HG03521 (cell line): ENCODE measurements around the gene RHOXF1.
"Not testable (repeated sequence)": the region's sequence is repeated elsewhere in the genome, so short reads cannot be mapped to it uniquely, and the experiment has no call there.

Experiments
- ATAC-seq: cut with Tn5 transposase; IDR thresholded peaks from one replicate; pipeline ENCODE4 v1.9.1; 2021; ENCODE audit warnings: mild to moderate bottlenecking, moderate library complexity; ENCODE audit not compliant: unreplicated experiment

Gene RHOXF1

GRCh38 chrX:120115438-120115963, at the start of gene RHOXF1:
RHOXF1 (minus strand) TSS chrX:120115913; CDS start chrX:120115862, 51 bp downstream.
- no peak for ATAC-seq

GRCh38 chrX:120159086-120159485, 43.4 kb upstream of the RHOXF1 start:
- not testable (repeated sequence) for ATAC-seq

DNA sequence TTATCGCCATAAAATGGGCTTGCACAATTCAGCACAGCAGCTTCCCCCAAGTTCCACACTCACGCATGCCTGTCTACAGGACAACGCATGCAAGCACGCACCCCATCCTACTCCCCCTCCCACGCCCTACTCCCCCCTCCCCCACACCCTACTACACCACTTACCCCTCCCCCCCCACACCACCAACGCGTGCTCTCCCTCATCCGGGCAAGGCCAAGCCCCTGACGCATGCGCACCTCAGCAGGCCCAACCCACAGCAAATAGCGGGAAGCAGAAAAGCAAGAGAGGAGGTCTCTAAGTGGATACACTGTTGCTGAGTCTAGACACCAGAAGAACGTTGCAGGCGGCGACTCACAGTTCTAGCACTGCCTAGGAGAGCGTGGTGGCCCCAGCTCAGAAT, 42.6 kb upstream of the RHOXF1 start, which contains the start of gene RHOXF2:
TSS of gene RHOXF2 (plus strand) at position 301 of the 400 bp plus-strand sequence. CDS start 138 bp downstream, outside the sequence.
- not testable (repeated sequence) for ATAC-seq

DNA sequence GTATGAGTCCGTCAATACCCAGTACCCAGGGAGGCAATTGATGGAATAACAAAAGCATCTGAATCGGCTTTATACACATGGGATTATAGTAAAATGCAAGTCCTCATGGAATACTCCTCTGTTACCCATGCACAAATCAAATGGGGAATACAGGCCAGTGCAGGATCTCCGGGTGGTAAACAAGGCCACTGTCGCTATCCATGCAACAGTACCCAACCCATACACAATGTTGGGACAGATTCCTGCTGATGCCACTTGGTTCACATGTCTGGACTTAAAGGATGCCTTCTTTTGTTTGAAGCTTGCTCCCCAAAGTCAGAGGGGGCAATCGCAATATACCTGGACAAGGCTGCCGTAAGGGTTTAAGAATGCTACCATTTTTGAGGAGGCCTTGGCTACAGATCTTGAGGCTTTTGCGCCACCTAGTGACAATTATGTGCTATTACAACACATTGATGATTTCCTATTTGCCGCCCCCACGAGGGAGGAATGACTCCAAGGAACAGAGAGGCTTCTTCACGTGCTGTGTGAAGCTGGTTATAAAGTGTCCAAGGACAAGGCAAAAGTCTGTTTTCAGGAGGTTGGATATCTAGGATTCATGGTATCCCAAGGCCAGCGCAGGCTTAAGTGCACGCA, 34.5 kb upstream of the RHOXF1 start:
- ATAC-seq = not testable (repeated sequence)

GRCh38 chrX:120147537-120147936, 31.8 kb upstream of the RHOXF1 start:
- no peak for ATAC-seq

DNA sequence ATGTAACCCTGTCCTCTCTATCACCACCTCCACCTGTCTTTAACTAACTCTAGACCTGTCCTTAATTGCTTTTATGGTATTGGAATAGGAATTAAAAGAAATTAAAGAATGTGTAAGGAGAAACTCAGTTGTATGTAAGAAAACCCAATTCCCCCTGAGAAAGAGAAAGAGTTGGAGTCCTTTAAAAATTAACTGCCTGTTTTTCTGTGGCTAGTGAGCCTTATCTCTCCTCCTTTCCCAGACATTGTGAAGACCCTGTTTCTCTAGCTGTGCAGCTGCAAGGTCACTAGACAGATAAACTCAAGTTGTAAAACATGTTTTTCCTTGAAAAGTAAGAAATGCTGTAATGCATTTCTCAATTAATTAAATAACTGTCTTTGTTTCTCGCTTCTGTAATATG, 30.6 kb upstream of the RHOXF1 start:
- not testable (repeated sequence) for ATAC-seq

GRCh38 chrX:120145295-120145925, 29.7 kb upstream of the RHOXF1 start:
- ATAC-seq = no peak

- ATAC-seq = no peak
Observed at GRCh38 chrX:120144178-120144844, 28.6 kb upstream of the RHOXF1 start.

DNA sequence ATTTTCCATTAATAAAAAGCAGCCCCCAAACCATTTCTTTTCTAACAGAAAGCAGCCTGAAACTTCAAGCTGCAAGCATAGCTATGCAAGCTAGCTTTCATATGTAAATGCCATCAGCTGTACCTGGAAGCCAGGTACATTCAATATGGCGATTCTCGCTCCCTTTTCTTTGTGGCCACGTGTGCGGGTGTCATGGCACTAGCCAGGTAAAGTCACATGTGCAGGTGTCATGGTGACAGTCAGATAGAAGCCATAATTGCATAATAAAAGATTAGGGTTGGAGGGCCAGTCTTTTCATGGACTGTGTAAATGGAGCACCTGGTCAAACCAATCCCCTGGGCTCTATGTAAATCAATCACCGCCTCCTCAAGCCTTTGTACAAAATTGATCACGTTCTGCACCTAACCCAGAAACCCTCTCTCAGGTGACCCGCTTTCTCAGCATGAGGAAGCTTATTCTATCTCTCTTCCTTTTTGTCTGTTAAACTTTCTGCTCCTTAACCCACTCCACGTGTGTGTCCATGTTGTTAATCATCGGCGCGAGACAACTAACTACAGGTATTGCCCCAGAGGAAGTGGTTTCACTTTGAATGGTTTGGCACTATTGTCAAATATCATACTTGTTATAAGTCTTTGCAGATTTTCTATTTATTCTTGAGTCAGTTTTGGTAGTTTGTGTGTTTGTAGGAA, 24.7 kb upstream of the RHOXF1 start:
- ATAC-seq = no peak

GRCh38 chrX:120137439-120137838, 21.7 kb upstream of the RHOXF1 start:
- no peak for ATAC-seq

GRCh38 chrX:120136840-120137239, 21.1 kb upstream of the RHOXF1 start:
- ATAC-seq = no peak

- ATAC-seq = no peak
Observed at GRCh38 chrX:120136128-120136527, 20.4 kb upstream of the RHOXF1 start.

GRCh38 chrX:120128306-120128846, 12.7 kb upstream of the RHOXF1 start:
- ATAC-seq = not testable (repeated sequence)

GRCh38 chrX:120125444-120125843, 9.7 kb upstream of the RHOXF1 start:
- no peak for ATAC-seq

DNA sequence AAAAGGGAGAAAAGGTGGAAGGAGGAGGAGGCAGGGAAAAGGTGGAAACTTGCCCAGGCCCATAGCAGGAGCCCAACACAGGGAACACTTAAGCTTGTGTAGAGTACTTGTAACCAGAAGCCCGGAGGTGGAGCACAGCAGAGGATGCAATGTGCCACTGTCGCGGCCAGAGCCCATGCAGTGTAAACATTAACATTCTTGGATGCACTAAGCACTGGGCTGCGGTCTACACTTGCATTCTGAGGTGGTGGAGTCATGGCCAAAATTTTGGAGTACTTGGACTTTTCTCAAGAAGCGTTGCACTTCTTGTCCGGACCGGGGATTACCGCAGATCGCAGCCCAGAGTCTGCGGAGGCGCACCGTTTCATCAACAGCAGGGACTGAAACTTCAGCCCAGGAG, 4.5 kb upstream of the RHOXF1 start:
- ATAC-seq = no peak

GRCh38 chrX:120111611-120112010, 4.1 kb downstream of the RHOXF1 start:
- ATAC-seq = no peak

- no peak for ATAC-seq
Observed at GRCh38 chrX:120109378-120109777, 6.3 kb downstream of the RHOXF1 start.

GRCh38 chrX:120104707-120105106, 11.0 kb downstream of the RHOXF1 start:
- not testable (repeated sequence) for ATAC-seq

DNA sequence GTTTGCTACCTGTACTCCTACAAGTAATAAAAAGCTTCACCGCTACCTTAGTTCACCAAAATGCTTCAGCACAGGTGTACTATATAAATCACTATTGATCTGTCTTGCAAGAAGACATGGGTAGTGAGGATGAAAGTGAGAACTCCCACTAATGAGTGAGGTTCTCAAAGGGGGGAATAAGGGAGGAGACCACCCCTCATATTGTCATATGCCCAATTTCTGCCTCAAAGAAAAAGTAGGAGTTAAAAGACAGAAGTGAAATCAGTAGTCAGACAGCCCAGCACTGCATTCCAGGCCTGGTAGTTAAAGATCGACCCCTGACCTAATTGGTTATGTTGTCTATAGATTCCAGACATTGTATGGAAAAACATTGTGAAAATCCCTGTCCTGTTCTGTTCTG, 14.7 kb downstream of the RHOXF1 start:
- not testable (repeated sequence) for ATAC-seq

DNA sequence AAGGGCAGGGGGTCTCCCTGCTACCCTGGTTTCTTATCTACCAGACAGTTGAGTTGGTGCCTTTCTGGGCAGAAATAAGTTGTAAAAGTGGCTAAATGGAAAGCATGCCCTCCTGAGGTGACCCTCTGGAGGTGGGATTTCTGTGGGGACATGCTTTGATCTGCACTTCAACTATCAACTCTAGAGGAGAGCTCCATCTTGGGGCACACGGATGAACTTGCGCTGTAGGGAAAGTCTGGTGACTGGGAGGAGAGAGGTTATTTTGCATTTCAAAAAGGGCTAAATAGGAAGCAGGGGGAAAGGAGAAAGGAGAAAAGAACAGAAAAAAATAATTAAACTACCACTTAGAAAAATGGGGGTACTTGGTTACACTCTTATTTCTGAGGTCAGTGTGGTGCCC, 25.5 kb downstream of the RHOXF1 start:
- no peak for ATAC-seq
